Stimulated activated naive B cell treated with anti-CD40 and anti-IgM and Interleukin-4, amounts not matched to agents 10 μg/mL and 1 μg/mL and 100 μg/mL, for 72 hours (primary cell): ENCODE results near the gene PCBD1.

Experiments
- ATAC-seq, 2 donors: fragments of 150-1000 bp; cut with Tn5 transposase; replicated peaks; 2 replicates each; pipeline ENCODE4 v1.10.0; 2021; ENCODE audit warnings: moderate library complexity in 1 of 2
- DNase-seq: peaks from one replicate; pipeline ENCODE4 v3.0.0; 2021
- H3K27ac Mint-ChIP-seq: one replicate; pipeline ENCODE4 v1.8.0; 2022; ENCODE audit warnings: mild to moderate bottlenecking, mixed read lengths
- H3K27me3 Mint-ChIP-seq, 2 donors: one replicate each; pipeline ENCODE4 v1.8.0; 2022; ENCODE audit warnings: mixed read lengths in 2 of 2
- H3K36me3 Mint-ChIP-seq, 2 donors: one replicate each; pipeline ENCODE4 v1.8.0; 2022; ENCODE audit warnings: mixed read lengths in 2 of 2, mild to moderate bottlenecking in 1 of 2
- H3K4me1 Mint-ChIP-seq, 2 donors: one replicate each; pipeline ENCODE4 v1.8.0; 2022; ENCODE audit warnings: mixed read lengths in 2 of 2, mild to moderate bottlenecking in 1 of 2
- H3K4me3 Mint-ChIP-seq, 2 donors: one replicate each; pipeline ENCODE4 v1.8.0; 2022; ENCODE audit warnings: mild to moderate bottlenecking in 2 of 2, mixed read lengths in 2 of 2, moderate library complexity in 1 of 2
- H3K9me3 Mint-ChIP-seq, 2 donors: one replicate each; pipeline ENCODE4 v1.8.0; 2022; ENCODE audit warnings: mixed read lengths in 2 of 2, mild to moderate bottlenecking in 1 of 2

Gene PCBD1

DNA sequence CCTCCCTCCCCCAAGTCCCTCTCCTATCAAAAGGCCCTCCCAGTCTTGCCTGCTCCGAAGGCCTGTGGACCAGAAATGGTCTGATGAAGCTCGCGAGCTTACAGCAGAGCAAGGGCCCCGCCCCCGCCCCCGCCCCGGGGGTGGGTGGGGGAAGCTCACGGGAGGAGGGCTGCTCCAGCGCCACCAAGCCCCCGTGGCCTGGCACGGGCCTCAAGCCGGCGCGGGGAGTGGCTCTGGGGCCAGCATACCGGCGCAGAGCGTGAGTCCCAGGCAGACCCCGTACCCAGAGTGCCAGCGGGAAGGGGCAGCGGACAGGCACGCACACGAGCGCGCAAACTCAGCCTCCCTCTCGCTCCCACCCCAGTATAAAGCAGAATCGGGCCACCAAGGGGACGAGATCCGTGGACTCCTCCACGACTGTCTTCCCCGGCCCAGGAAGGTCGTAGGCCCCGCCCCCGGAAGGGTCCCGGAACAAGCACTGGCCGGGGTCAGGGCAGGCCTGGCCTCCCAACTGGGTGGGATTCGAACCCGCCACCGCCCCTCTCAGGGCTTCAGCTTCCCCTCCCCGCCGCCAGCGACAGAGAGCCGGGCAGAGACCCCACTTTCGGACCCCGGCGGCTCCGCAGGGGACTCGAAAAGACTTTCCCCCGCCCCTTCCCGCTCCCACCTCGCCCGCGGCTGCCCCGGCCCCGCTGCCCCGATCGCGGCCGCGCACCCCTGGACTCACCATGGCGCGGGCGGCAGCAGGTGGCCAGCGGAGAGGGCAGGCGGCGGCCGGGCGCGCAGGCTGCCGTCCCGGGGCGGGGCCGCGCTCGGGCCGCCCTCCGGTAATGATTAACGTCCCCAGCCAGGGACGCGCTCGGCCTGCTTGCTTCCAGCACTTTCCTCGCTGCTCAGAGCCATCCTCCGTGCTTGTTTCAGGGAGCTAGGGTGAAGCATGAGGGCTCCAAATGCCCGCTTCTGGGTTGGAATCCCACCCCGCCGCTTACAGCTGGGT lies at the start of gene PCBD1:
Gene PCBD1 (minus strand): TSS at position 762 of the 997 bp plus-strand sequence. CDS start 32 bp downstream, at position 730.
- peak; percentile 88 to 91 for ATAC-seq
- peaks cover 10 to 25% of the 10 kb centered on the region in 2 donors for H3K4me1 Mint-ChIP-seq
- H3K27me3 Mint-ChIP-seq: peaks cover 0 to 10% of the 10 kb centered on the region in 2 donors

DNA sequence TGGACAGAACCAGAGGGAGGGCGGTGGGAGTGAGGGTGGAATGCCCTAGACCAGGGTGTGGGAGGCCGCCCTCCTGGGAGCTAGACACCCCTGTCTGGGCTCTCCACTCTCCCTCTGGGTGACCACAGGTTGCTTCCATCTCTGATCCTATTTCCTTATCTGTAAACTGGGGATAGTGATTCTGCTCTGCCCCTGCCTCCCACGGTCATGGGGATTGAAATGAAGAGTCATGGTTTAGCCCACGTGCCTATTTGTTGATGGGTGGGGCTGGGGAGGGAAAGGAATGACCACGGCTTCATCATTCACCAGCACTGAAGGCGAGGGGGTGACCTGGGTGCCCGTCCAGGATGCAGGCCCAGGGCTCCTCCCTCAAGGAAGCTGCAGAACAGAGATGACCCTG lies 49.3 kb upstream of the PCBD1 start:
- H3K9me3 Mint-ChIP-seq: no peaks in the 10 kb centered on the region
- no peaks in the 10 kb centered on the region for H3K36me3 Mint-ChIP-seq
- no peaks in the 10 kb centered on the region for H3K4me1 Mint-ChIP-seq
- no peak for DNase-seq
- H3K27ac Mint-ChIP-seq: no peak overlapping the region
- ATAC-seq: no peak
- H3K27me3 Mint-ChIP-seq: peaks cover 5 to 13% of the 10 kb centered on the region in 2 donors
- no peak overlapping the region for H3K4me3 Mint-ChIP-seq

More for the DNA sequence above, at the start of gene PCBD1:
- peak; percentile 68 for DNase-seq
- H3K4me3 Mint-ChIP-seq: peak within 1 kb of the TSS; percentile 83 to 88
- H3K27ac Mint-ChIP-seq: peak within 1 kb of the TSS; percentile 65
- peaks cover 0 to 1% of the 10 kb centered on the region in 2 donors for H3K9me3 Mint-ChIP-seq
- peaks cover 18 to 27% of the 10 kb centered on the region in 2 donors for H3K36me3 Mint-ChIP-seq

DNA sequence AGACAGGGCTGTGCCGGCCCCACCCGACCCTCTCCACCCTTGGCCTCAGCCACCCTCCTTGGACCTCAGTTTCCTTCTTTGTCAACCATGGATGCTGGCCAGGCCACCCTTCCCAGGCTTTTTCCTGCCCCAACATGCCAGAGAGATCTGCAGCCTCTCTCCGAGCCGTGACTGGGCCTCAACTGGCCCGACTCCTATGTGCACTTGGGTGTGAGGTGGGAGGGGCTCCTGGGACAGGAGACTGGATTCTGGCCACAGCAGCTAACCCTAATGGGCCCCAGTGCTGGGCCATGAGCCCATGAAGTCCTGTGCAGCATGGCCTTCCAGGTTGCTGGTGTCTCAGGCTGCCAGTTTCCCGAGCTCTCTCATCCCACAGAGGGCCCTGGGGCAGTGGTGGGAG lies 47.7 kb upstream of the PCBD1 start:
- DNase-seq (no peak), ATAC-seq (no peak)
- Mint-ChIP-seq H3K4me1 (no peaks in the 10 kb centered on the region), H3K27me3 (peaks cover 10 to 13% of the 10 kb centered on the region in 2 donors), H3K36me3 (no peaks in the 10 kb centered on the region), H3K9me3 (no peaks in the 10 kb centered on the region), H3K27ac (no peak overlapping the region), H3K4me3 (no peak overlapping the region)

DNA sequence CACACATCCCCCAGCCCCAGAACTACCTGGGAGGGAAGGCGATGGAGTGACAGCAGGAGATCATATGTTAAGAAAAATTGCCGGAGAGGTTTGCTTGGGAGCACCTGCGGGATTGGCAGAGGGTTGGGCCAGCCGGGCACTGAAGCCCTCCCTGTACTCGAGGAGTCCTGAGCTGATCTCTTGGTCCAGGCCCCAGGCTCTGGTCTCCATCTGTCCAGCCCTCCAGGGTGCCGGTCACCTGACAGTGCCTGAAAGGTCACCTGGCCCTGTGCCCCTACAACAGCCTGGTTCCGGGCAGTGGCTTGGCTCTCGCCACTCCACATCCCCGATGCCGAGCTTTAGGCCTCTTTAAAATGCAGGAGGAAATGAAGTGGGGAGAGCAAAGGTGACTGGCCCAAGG lies 47.3 kb upstream of the PCBD1 start:
- peaks cover 10 to 13% of the 10 kb centered on the region in 2 donors for H3K27me3 Mint-ChIP-seq
- ATAC-seq (no peak), DNase-seq (no peak)
- H3K4me3 Mint-ChIP-seq: no peak overlapping the region
- H3K9me3 Mint-ChIP-seq: no peaks in the 10 kb centered on the region
- no peak overlapping the region for H3K27ac Mint-ChIP-seq
- H3K4me1 Mint-ChIP-seq: no peaks in the 10 kb centered on the region
- no peaks in the 10 kb centered on the region for H3K36me3 Mint-ChIP-seq

DNA sequence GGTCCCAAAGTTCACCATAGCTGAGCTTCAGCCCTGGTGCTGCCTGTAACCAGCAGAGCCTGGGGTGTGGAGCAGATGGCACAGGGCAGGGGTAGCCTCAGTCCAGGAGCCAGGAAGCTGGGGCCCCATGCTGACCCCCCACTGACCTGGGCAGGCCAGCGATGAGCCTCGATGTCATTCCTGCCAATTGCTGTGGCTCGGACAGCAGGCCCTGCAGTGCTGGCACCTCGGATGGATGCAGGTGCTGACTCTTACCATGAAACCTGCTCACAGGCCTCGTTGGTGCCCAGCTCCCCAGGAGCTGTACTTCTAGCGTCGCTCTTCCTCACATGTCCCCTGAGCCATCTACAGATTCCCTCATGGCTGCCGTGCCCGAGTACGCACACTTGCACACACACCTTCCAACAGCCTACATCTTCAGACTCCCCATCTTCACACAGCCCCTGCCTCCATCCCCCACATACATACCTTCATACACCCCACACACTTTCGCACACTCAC lies 46.8 kb upstream of the PCBD1 start:
- no peak overlapping the region for H3K27ac Mint-ChIP-seq
- no peaks in the 10 kb centered on the region for H3K36me3 Mint-ChIP-seq
- no peaks in the 10 kb centered on the region for H3K9me3 Mint-ChIP-seq
- H3K4me1 Mint-ChIP-seq: no peaks in the 10 kb centered on the region
- DNase-seq (no peak), ATAC-seq (no peak)
- peaks cover 10 to 13% of the 10 kb centered on the region in 2 donors for H3K27me3 Mint-ChIP-seq
- H3K4me3 Mint-ChIP-seq: no peak overlapping the region

DNA sequence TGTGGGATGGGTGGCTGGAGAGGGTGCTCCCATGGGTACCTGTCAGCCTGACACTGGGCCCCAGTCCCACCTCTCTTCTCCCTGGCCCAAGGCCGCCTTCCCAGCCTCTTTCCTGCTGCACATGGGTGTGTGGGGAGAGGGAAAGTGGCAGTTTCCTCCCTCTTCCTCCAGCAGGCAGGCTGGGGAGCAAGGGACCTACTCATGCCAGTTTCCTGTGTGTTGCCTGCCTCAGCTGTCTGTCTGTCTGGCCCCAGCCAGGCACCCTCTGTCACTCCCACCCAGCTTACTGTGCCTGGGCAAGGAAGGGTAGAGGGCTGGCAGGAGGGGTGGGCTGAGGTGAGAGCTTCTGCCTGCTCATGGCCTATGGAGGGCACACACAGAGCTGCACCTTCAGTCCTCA lies 46.3 kb upstream of the PCBD1 start:
- Mint-ChIP-seq H3K36me3 (no peaks in the 10 kb centered on the region), H3K27ac (no peak overlapping the region), H3K4me3 (no peak overlapping the region), H3K27me3 (peaks cover 10 to 13% of the 10 kb centered on the region in 2 donors), H3K4me1 (no peaks in the 10 kb centered on the region), H3K9me3 (no peaks in the 10 kb centered on the region)
- DNase-seq (no peak), ATAC-seq (no peak)

DNA sequence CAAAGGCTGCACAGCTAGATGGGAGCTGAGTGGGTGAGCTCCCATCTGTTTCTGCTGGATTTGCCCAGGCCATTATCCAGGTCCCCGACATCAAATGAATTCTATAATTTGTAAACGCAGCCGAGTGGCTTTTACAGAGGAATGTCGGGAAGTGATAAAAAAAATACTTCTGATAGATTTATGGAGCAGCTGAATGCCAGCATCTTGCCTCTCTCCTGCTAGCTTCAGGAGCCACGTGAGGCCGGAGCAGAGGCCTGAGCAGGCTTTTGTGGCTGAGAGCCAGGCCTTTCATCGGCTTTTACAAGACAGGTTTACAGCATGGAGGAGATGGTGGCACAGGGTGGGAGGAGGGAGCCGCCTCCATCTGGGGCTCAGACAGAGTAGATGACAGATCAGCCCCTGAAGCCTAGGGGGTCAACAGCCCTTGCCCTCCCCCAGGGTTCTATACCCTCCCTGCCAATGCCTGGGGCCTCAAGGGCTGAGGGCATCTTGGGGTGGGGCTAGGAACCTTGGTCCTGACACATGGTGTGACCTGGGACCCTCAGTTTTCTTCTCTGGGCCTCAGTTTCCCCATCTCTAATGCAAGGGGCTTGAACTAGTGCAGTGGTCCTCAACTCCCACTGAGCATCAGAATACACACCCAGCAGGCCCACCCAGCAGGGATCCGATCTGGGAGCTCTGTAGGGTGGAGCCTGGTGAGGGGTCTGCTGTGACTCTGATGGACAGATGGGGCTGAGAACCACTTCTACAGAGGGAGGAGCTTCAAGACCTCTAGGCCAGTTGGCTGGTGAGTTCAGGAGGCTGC lies 44.2 kb upstream of the PCBD1 start:
- DNase-seq: no peak
- Mint-ChIP-seq H3K27me3 (peaks cover 5 to 6% of the 10 kb centered on the region in 2 donors), H3K9me3 (no peaks in the 10 kb centered on the region), H3K36me3 (no peaks in the 10 kb centered on the region), H3K4me1 (peaks cover 6 to 10% of the 10 kb centered on the region in 2 donors), H3K4me3 (no peak overlapping the region), H3K27ac (no peak overlapping the region)
- no peak for ATAC-seq

DNA sequence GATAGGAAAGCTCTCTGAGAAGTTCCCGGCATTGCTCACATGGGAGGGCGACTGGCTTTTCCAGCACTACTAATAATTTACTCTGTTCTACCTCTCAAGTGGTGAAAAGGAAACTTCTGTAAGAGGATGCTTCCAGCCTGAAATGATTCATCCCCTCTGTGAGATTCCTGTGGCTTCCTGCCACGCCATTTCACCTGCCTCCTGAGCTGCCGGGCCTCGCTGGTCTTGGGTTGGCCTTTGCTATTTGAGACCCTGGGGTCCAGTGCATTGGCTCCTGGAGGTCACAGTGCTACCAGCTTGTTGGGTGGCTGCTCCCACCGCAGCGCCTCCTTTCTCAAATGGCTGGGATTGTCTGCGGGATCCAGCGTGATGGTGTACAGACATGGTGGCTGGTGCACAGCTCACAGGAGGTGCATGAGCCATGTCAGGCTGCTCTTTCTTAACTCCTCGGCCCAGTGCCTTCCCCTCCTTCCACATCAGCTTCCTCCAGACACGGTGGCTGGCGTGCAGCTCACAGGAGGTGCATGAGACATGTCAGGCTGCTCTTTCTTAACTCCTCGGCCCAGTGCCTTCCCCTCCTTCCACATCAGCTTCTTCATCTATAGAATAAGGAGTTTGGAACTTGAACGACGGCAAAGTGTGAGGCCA lies 42.9 kb upstream of the PCBD1 start:
- H3K27me3 Mint-ChIP-seq: peaks cover 6 to 8% of the 10 kb centered on the region in 2 donors
- H3K9me3 Mint-ChIP-seq: no peaks in the 10 kb centered on the region
- H3K4me3 Mint-ChIP-seq: no peak overlapping the region
- H3K27ac Mint-ChIP-seq: peak overlapping the region; percentile 57
- DNase-seq: no peak
- peaks cover 6 to 10% of the 10 kb centered on the region in 2 donors for H3K4me1 Mint-ChIP-seq
- H3K36me3 Mint-ChIP-seq: no peaks in the 10 kb centered on the region
- ATAC-seq: no peak

DNA sequence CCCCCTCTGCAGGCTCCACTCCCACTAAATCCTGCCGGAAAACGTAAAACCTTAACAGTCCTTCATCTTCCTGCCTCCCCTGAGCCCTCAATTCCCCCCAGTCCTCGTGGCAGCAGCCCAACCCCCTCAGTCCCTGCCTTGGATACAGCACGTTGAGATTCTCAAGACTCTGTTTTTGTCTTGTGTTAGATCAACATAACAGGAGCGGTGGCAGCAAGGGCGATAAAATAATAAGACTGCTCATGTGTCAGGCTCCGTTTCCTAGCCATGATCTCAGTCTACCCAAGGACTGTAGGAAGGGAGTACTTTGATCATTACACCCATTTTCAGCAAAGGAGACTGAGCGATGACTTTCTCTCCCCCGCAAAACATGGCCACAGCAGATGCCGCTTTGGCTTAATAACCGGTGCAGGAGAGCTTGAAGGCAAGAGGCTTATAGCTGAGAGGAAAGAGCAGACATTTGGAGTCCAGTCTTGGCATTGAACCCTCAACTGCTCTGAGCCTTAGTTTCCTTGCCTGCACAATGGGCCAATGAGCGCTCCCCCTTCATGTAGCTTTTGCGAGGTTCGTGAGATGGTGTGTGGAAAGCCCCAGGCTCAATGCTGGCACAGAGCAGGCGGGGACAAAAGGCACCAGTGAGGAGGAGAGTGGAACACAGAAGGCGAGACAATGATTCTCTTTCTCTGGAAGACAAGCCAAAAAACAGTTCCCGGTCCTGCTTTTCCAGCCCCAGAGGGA lies 42.1 kb upstream of the PCBD1 start:
- Mint-ChIP-seq H3K4me1 (peaks cover 8 to 12% of the 10 kb centered on the region in 2 donors), H3K4me3 (no peak overlapping the region), H3K9me3 (no peaks in the 10 kb centered on the region), H3K27ac (no peak overlapping the region), H3K27me3 (peaks cover 9 to 11% of the 10 kb centered on the region in 2 donors), H3K36me3 (no peaks in the 10 kb centered on the region)
- DNase-seq: no peak
- no peak for ATAC-seq

DNA sequence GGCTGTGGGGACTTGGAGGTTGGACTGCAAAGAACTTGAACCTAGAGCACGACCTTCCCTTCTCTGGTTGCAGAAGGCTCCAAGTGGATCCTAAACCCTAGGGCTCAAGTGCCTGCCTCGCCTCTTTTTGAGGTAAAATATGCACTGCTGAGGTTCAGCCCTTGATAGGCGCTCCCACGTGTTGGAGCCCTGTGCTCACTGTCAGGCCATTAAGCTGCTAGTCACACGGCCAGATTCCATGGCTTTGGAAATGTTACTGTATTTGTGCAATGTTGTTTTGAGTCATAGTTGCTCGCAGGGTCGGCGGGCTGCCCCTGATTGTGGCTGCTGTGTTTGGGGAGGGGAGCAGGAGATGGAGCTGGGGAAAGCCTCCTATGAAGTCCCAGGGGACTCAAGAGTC lies 39.8 kb upstream of the PCBD1 start:
- Mint-ChIP-seq H3K9me3 (no peaks in the 10 kb centered on the region), H3K27ac (no peak overlapping the region), H3K4me3 (no peak overlapping the region), H3K4me1 (peaks cover 12 to 17% of the 10 kb centered on the region in 2 donors), H3K36me3 (no peaks in the 10 kb centered on the region), H3K27me3 (peaks cover 19 to 27% of the 10 kb centered on the region in 2 donors)
- ATAC-seq (no peak), DNase-seq (no peak)

DNA sequence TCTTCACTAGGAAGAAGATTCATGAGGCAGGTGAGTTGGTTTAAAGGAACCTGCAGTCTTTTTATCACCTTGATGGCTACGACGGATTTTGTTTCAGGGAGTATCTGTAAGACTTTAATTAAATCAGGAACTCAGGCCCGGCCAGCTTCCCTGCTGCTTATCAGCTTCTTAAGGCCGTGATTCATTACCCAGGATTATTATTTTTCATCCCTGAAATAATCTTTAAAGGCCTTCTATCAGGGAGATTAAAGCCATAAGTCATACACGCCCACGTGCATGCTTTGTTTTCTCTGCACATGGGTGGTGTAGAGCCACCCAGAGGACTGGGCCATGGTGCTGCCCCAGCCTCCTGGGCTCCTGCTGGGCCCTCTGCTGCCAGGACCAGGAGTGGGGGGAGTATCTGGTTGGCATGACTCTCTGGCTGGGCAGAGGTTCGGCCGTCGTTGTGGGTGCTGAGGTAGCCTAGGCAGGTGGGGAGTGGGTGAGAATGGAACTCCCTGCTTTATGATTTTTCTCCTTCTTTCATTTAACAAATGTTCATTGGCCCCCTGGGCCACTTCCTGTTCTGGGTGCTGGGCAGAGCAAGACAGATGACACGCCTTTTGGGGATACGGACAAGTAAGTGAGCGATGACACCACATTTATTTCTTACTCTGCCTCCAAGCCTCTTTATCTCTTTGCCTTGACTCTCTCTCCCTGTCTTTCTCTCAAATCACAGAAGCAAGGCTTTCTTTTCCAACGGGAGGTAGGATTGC lies 39.0 kb upstream of the PCBD1 start:
- Mint-ChIP-seq H3K4me3 (no peak overlapping the region), H3K27ac (no peak overlapping the region), H3K4me1 (peaks cover 12 to 17% of the 10 kb centered on the region in 2 donors), H3K27me3 (peaks cover 19 to 29% of the 10 kb centered on the region in 2 donors), H3K36me3 (no peaks in the 10 kb centered on the region), H3K9me3 (no peaks in the 10 kb centered on the region)
- DNase-seq: no peak
- ATAC-seq: no peak

DNA sequence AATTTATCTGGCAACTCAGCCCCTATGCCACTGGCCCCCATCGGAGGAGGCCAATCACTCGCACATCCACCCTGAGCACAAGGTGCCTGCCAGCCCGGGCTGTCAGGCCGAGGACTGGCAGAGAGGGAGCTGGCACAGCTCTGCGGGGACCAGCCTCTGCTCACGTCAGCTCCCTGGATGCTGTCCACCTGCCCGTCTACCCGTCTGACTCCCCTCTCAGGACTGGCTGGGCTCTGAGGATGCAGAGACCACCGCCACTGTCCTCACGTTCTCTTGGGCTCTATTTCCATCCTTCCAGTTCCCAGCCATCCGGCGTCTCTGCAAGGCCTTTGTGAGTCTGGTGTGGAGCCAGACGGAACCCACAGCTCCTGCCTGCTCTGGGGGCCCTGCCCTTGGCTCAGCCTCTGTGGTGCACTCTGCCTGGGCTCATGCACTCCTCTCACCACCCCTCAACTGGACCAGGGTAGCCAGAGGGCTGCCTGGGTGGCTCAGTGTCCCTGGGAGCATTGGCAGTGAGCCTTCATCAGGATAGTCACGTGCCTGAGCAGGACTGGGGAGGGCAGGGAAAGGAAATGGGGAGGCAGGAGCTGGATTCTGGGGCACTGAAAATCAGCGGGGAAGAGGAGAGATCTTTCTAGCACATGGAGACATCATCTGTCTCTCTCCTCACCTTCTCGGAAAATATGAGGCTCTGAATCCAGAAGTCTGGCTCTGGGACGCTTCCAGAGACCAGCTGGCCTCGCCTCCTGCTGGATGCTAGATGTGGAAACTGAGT lies 38.0 kb upstream of the PCBD1 start:
- H3K36me3 Mint-ChIP-seq: no peaks in the 10 kb centered on the region
- ATAC-seq (no peak), DNase-seq (no peak)
- peaks cover 12 to 17% of the 10 kb centered on the region in 2 donors for H3K4me1 Mint-ChIP-seq
- peaks cover 26 to 32% of the 10 kb centered on the region in 2 donors for H3K27me3 Mint-ChIP-seq
- H3K4me3 Mint-ChIP-seq: no peak overlapping the region
- H3K27ac Mint-ChIP-seq: no peak overlapping the region
- H3K9me3 Mint-ChIP-seq: no peaks in the 10 kb centered on the region
